Ishikawa (cell line): ENCODE data around the gene METTL21A.

Experiments used
- CEBPB ChIP-seq: IDR thresholded peaks from 2 replicates; pipeline ENCODE4 v1.6.1; 2012
- CREB1 ChIP-seq: IDR thresholded peaks from 2 replicates; pipeline ENCODE4 v1.6.1; 2012; ENCODE audit warnings: low read depth
- EGR1 ChIP-seq: IDR thresholded peaks from 2 replicates; pipeline ENCODE4 v1.6.1; 2012
- EP300 ChIP-seq: IDR thresholded peaks from 2 replicates; pipeline ENCODE4 v1.6.1; 2012; ENCODE audit warnings: borderline replicate concordance
- FOXM1 ChIP-seq: IDR thresholded peaks from 2 replicates; pipeline ENCODE4 v1.6.1; 2012; ENCODE audit warnings: low read depth, borderline replicate concordance
- NFIC ChIP-seq: IDR thresholded peaks from 2 replicates; pipeline ENCODE4 v1.6.1; 2012
- RAD21 ChIP-seq: IDR thresholded peaks from 2 replicates; pipeline ENCODE4 v1.6.1; 2012; ENCODE audit warnings: low read depth
- TAF1 ChIP-seq: IDR thresholded peaks from 2 replicates; pipeline ENCODE4 v1.6.1; 2012; ENCODE audit warnings: low read depth, mild to moderate bottlenecking
- TCF12 ChIP-seq: IDR thresholded peaks from 2 replicates; pipeline ENCODE4 v1.6.1; 2012; ENCODE audit warnings: low read depth
- TEAD4 ChIP-seq: IDR thresholded peaks from 2 replicates; pipeline ENCODE4 v1.6.1; 2012
- YY1 ChIP-seq: IDR thresholded peaks from 2 replicates; pipeline ENCODE4 v1.6.1; 2012; ENCODE audit warnings: low read depth
- ZBTB7A ChIP-seq: IDR thresholded peaks from 2 replicates; pipeline ENCODE4 v1.6.1; 2012; ENCODE audit warnings: low read depth
- TF ChIP-seq, protein P1 (sequence below): IDR thresholded peaks from 2 replicates; pipeline ENCODE4 v1.6.1; 2012
- TF ChIP-seq, protein P2 (sequence below): IDR thresholded peaks from 2 replicates; pipeline ENCODE4 v1.6.1; 2012
- TF ChIP-seq, protein P3 (sequence below): IDR thresholded peaks from 2 replicates; pipeline ENCODE4 v1.6.1; 2012; ENCODE audit warnings: low read depth, mild to moderate bottlenecking

METTL21A gene

DNA sequence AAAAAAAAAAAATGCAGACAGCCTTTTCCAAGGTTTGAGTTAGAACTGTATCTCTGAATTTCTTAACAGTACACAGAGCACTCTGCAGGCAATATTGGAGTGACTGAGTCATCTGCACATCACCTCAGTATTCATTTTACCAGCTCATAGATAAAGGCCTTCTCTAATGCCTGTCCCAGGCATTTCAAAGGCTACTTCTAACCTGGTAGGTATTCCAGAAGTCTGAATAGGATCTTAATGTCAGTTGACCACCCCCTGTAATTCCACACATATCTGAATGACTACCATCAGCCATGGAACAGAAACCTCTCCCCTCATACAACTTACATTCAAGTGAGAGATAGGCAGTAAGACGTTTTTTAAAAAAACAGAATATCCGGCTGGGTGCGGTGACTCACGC, 9.0 kb downstream of the METTL21A start:
- TF ChIP-seq TAF1 (no peak), EGR1 (no peak), YY1 (no peak), ZBTB7A (no peak), RAD21 (no peak), EP300 (no peak), TEAD4 (no peak), CEBPB (no peak), TCF12 (no peak), NFIC (no peak)
- TF ChIP-seq, protein P1, sequence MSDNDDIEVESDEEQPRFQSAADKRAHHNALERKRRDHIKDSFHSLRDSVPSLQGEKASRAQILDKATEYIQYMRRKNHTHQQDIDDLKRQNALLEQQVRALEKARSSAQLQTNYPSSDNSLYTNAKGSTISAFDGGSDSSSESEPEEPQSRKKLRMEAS = no peak
- TF ChIP-seq, protein P2, sequence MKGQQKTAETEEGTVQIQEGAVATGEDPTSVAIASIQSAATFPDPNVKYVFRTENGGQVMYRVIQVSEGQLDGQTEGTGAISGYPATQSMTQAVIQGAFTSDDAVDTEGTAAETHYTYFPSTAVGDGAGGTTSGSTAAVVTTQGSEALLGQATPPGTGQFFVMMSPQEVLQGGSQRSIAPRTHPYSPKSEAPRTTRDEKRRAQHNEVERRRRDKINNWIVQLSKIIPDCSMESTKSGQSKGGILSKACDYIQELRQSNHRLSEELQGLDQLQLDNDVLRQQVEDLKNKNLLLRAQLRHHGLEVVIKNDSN = no peak
- TF ChIP-seq, protein P3, sequence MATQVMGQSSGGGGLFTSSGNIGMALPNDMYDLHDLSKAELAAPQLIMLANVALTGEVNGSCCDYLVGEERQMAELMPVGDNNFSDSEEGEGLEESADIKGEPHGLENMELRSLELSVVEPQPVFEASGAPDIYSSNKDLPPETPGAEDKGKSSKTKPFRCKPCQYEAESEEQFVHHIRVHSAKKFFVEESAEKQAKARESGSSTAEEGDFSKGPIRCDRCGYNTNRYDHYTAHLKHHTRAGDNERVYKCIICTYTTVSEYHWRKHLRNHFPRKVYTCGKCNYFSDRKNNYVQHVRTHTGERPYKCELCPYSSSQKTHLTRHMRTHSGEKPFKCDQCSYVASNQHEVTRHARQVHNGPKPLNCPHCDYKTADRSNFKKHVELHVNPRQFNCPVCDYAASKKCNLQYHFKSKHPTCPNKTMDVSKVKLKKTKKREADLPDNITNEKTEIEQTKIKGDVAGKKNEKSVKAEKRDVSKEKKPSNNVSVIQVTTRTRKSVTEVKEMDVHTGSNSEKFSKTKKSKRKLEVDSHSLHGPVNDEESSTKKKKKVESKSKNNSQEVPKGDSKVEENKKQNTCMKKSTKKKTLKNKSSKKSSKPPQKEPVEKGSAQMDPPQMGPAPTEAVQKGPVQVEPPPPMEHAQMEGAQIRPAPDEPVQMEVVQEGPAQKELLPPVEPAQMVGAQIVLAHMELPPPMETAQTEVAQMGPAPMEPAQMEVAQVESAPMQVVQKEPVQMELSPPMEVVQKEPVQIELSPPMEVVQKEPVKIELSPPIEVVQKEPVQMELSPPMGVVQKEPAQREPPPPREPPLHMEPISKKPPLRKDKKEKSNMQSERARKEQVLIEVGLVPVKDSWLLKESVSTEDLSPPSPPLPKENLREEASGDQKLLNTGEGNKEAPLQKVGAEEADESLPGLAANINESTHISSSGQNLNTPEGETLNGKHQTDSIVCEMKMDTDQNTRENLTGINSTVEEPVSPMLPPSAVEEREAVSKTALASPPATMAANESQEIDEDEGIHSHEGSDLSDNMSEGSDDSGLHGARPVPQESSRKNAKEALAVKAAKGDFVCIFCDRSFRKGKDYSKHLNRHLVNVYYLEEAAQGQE = no peak

DNA sequence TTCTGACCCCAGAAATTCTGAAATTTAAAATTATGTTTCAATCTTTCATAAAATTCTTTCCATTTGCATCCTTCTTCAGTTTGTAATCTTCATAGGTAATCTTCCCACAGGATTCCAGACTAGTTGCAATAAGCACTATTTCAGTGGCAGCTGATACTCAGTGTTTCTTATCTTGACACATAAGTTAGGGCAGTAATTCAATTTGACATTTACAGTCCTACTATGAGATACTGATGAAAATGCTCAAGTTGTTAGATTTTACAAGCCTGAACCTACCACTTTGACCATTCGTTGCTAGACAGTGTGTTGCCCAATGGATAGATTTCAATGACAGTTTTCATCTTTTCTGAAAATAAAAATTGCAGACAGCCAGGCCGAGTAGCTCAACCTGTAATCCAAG, 10.4 kb downstream of the METTL21A start:
- TF ChIP-seq CREB1 (no peak), RAD21 (no peak), TEAD4 (no peak), ZBTB7A (no peak), YY1 (no peak), CEBPB (no peak), EGR1 (no peak), EP300 (no peak), TCF12 (no peak), NFIC (no peak), TAF1 (no peak), FOXM1 (no peak)
- TF ChIP-seq, protein P3 = no peak
- TF ChIP-seq, protein P1 = no peak
- TF ChIP-seq, protein P2 = no peak

DNA sequence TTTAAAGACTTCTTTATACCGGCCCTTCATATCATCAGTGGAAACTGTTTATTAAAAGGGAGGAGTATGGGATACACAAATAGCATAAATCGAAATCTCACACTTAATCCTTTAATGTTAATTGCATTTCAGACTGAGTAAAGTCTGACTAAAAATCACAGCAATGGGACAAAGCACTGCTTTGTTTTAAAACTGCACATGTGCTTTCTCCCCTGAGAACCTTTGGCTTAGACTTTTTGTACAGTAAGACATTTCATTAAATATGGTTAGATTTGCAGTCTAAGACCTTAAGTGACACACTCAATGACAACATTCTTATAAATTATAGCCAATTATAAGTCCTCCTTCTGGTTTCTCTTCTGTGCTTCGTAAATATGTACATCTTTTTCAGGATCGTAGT, 12.5 kb downstream of the METTL21A start:
- TF ChIP-seq RAD21 (no peak), EGR1 (no peak)
- TF ChIP-seq, protein P3 = no peak

DNA sequence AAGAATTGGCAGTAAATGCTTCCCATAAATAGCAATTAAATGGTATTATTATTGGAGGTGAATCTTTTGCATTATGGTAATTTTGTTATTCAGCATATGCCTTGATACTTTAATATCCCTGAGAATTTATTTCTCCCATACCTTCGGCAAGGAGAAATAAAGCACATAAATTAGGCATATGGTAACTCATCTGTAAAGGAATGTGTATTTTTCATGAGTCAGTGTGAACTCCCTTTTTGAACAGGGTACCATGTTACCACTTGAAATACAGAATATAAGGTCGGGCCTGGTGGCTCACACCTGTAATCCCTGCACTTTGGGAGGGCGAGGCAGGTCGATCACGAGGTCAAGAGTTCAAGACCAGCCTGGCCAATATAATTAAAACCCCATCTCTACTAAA, 18.4 kb downstream of the METTL21A start:
- TF ChIP-seq FOXM1 (no peak), YY1 (no peak), TCF12 (no peak), NFIC (no peak), TAF1 (no peak), CREB1 (no peak), RAD21 (no peak), EP300 (no peak), ZBTB7A (no peak), TEAD4 (no peak)
- TF ChIP-seq, protein P2 = no peak
- TF ChIP-seq, protein P1 = no peak
- TF ChIP-seq, protein P3 = no peak
